Amniotic epithelial cell (primary cell): ENCODE results near the gene CFAP65.

Source experiments
- DNase-seq: peaks from one replicate; pipeline ENCODE4 v3.0.0-alpha.2; 2010; ENCODE audit warnings: low read depth

Gene CFAP65

GRCh38 chr2:219009294-219009693, 32.0 kb downstream of the CFAP65 start:
- no peak for DNase-seq

- DNase-seq: no peak
Observed at GRCh38 chr2:219003979-219004378, 37.3 kb downstream of the CFAP65 start.

GRCh38 chr2:219003267-219003634, 38.1 kb downstream of the CFAP65 start:
- DNase-seq: no peak

DNA sequence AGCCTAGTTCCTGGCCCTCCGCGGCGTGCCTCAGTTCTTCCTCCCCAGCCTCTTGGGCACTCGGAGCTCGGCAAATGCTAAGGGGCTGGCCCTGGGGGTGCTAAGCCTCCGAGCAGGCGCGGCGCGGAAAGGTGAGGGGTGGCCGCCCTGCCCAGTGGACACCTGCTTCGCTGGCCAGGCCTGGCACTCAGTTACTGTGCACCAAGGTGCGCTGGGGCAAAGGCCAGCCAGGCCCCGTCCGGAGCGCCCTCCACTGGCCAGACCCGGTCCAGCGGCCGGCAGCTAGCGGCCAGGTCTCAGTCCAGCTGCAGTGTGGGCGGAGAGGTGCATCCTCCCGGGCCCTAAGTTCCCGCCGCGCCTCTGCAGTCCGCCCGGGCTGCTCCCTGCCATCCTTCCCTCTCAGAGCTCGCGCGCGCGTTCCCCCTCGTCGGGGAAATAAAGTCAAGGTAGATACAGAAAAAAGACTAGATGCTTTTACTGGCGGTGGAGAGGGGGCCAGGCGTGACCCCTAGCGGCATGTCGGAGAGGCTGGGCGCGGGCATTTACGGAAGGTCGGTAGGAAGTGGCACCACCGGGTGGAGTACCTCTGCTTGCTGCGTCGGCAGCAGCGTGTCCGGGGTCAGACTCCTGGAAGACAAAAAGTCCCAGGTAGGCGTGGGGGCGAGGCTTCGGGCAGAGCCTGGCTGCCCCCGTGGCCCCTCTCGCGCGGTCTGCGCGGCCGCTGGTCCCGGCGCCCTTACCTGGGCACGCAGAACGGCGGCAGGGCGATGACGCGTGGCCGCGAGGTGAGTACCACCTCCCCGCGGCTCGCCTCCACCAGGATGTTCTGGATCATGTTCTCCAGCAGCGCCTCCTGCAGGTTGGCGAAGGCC, 38.7 kb downstream of the CFAP65 start:
- peak; percentile 15 for DNase-seq

DNA sequence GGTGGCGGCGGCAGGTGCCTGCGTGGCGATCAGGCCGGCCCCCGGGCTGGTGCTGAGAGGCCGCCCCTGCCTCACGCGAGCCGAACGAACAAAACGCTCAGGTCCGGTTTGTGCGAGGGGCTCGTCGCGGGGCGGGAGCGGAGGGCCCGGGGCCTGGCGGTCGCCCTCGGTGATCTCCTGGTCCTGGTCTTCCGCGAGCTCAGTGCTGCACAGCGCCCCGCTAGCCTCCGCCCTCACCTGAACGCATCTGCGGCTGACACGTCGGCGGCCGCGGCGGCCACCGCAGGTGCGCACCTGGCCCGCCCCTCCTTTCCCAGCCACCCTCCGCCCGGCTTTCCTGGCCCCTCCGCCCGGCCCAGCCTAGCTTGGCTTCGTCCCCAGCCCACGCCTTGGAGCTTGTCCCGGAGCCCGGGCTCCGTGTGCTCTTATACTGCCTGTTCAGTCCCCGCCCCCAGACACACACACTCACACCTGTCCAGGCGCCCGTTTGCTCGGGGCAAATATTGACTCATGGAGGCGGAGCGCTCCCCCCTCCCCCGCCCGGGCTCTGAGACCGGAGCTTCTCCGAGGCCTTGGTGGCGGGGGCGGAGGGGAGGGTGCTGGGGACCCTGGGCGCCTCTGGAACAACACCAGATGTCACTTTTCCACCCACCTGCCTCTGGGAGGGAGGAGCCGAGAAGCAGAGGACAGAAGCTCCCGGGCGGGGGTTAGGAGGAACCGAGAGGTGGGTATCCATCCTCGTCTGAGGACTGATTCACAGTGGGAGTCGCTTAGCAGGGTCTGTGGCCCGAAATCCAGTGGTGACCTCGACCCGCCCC, 39.5 kb downstream of the CFAP65 start:
- no peak for DNase-seq

DNA sequence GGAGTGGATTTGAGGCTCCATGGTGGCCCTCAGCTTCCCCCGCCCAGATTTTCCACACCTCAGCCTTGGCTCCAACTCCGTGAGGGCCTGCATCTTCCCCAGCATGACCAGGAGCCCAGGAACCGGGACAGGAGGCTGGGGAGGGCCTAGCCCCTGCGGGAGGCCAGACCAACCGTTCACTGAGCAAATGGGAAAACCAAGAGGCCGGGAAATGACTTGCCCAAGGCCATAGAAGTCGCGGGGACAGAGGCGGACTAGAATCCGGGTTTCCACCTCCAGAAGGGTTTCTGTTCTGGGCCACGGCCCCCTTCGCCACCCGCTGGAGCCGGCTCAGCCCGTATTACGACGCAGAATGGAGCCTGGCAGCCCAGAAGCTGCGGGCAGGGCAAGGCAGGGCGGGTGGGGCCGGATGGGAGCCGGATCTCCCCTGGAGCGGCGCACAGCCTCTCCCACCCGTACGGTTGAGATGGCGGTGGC, 40.2 kb downstream of the CFAP65 start:
- DNase-seq: no peak

- DNase-seq: no peak
Observed at GRCh38 chr2:219000569-219000960, 40.8 kb downstream of the CFAP65 start.

GRCh38 chr2:218999881-219000568, 41.3 kb downstream of the CFAP65 start:
- no peak for DNase-seq

- DNase-seq: no peak
Observed at GRCh38 chr2:218999021-218999880, 42.1 kb downstream of the CFAP65 start.

- no peak for DNase-seq
Observed at GRCh38 chr2:218998414-218999002, 42.8 kb downstream of the CFAP65 start.

DNA sequence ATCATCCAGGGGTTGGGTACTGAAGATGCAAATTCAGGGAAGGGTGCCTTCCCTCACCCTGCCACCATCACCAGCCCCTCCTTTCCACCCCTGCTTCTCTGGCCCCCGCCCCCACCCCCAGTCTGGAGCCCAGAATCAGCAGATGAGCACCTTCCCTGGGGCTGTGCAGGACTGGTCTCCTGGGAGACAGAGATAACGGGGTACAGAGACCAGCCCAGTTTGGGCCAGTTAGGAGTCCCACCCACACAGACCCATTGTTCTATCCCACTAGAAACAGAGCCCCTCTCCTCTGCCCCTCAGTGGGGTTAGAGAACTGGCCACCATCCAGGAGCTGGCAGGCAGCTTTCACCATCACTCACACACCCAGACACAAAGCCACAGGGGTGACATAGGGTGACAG, 43.6 kb downstream of the CFAP65 start:
- no peak for DNase-seq

- no peak for DNase-seq
Observed at GRCh38 chr2:218996937-218997336, 44.4 kb downstream of the CFAP65 start.

DNA sequence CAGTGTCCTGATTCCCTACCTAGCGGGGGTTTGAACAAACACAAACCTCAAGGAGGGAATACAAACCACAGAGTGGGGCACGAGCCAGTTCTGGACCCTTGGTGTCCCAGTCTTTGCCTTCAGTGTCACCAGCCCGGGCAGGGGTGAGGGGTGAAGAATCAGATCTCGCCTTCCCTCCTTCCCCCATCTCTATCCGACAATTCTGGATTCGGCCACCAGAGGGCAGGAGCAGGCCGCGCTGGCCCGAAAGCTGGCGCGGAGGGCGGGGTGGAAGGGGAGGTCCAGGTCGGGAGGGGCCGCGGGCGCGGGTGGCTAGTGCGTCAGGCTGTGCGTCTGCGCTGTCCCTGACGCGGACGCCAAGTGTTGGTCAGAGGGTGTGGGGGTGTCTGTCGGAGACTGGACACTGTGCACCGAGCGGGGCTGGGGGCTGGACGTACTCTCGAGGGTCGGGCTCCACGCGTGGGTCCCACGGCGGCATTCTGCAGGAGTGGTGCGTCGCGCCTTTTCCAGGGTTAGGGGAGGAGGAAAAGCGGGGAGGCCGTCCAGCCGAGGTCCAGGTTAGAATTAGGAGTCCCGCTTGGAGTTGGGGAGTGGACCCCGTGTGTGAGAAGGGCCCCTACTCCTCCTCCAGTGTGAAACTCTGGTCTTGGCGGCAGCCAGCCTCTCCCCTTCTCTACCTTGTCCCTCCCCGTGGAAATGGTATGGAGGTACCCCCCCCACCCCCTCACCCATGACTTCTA, 45.2 kb downstream of the CFAP65 start:
- DNase-seq: peak; percentile 47

DNA sequence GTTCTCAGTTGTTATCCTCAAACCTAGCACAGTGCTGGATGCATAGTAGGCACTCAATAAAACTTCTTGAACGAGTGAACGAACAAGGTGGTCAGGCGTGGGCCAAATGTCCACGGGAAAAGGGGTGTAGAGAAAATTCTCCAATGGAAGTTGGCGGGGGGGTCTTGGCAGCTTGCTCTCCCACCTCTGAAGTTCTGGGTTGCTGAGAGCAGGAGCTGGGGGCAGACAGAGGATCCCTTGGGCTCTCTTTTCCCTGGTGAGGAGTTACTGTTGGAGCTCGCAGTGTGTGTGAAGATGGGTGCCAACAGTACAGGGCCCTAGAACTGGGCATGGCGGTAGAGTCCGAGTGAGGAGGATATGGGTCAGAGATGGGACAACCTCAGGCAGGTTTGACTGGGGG, 45.8 kb downstream of the CFAP65 start:
- no peak for DNase-seq

GRCh38 chr2:218993345-218994315, 47.7 kb downstream of the CFAP65 start, which contains the start of gene CRYBA2:
TSS of gene CRYBA2 (minus strand) at chr2:218993422. CDS start at chr2:218993176, 246 bp downstream.
- DNase-seq: no peak

DNA sequence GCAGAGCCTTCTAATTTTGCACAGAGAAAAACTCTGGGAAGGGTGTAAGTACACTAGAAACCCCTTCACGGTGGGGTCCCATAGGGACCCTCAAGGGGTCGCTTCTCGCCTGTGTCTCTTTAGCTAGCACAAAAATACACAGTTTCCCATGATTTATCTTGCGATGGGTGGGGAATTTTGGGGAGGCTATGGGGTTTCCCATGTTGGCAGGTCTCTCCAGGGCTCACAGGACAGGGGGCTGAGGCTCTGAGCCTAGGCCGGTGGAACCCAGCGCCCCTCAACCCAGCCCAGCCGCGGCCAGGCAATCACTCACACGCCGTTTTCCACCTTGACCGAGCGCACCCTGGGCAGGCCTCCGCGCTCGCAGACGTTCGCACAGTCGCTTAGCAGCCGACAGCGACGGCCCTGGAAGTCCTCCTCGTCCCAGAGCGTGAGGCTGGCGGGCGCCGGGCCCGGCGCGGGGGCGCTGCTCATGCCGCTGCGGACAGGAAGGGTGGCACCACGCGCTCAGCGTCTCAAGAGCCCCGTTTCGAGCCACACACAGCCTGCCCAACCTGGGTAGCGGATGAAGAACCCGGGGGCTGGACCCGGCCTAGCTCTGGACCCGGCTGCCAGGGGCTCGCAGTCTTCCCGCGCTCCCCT, 48.5 kb downstream of the CFAP65 start:
- no peak for DNase-seq

- DNase-seq: no peak
Observed at GRCh38 chr2:218992196-218992595, 49.1 kb downstream of the CFAP65 start.

DNA sequence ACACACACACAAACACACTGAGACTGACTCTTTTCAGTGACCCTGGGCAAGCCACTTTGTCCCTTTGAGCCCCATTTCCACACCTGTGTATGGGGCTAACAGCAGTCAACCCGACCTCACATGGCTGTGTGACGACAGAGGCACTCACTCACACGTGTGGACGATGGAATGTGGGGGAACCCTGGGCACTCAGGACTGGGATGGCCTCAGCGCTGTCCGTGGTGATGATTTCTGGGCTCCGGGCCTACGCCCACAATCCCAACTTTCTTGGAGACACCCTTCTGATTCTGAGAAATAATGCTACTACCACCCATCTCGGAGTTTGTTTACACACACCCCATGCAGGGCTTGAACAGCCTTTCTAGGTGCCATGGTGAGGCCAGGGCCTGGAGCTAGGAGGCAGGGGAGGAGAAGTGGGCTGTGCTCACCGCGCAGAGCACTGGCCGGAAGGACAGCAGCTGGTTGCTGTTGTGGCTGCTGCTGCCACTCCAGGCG, 49.6 kb downstream of the CFAP65 start:
- DNase-seq: peak; percentile 54
